ENCODE measurements around the gene GNAI3.

GNAI3 gene

GRCh38 chr1:109624201-109625010 lies 76.0 kb downstream of the GNAI3 start:
- no peak for DNase-seq (ENCODE audit: low read depth in 2 of 2)

- DNase-seq (ENCODE audit: low read depth in 2 of 2): no peak
These were observed 76.8 kb downstream of the GNAI3 start for GRCh38 chr1:109625176-109625575.

GRCh38 chr1:109625601-109626560 lies 77.5 kb downstream of the GNAI3 start:
- no peak for DNase-seq (ENCODE audit: low read depth in 2 of 2)

- no peak for DNase-seq (ENCODE audit: low read depth in 2 of 2)
These were observed 78.4 kb downstream of the GNAI3 start for GRCh38 chr1:109626682-109627408.

- no peak for DNase-seq (ENCODE audit: low read depth in 2 of 2)
These were observed 79.4 kb downstream of the GNAI3 start for GRCh38 chr1:109627692-109628399.

GRCh38 chr1:109628540-109629321 lies 80.3 kb downstream of the GNAI3 start:
- no peak for DNase-seq (ENCODE audit: low read depth in 2 of 2)

GRCh38 chr1:109629372-109630030 lies 81.1 kb downstream of the GNAI3 start:
- no peak for DNase-seq (ENCODE audit: low read depth in 2 of 2)

- no peak for DNase-seq (ENCODE audit: low read depth in 2 of 2)
These were observed 81.9 kb downstream of the GNAI3 start for GRCh38 chr1:109630081-109630897.

GRCh38 chr1:109630898-109631512 lies 82.6 kb downstream of the GNAI3 start:
- no peak for DNase-seq (ENCODE audit: low read depth in 2 of 2)

GRCh38 chr1:109631513-109632505 lies 83.4 kb downstream of the GNAI3 start:
- no peak for DNase-seq (ENCODE audit: low read depth in 2 of 2)

GRCh38 chr1:109632671-109633346 lies 84.4 kb downstream of the GNAI3 start:
- no peak for DNase-seq (ENCODE audit: low read depth in 2 of 2)

- DNase-seq (ENCODE audit: low read depth in 2 of 2): no peak
These were observed 85.9 kb downstream of the GNAI3 start for GRCh38 chr1:109634292-109634691.

- no peak for DNase-seq (ENCODE audit: low read depth in 2 of 2)
These were observed 86.6 kb downstream of the GNAI3 start for GRCh38 chr1:109634771-109635750.

GRCh38 chr1:109635862-109636200 lies 87.4 kb downstream of the GNAI3 start:
- DNase-seq (ENCODE audit: low read depth in 2 of 2): no peak

- no peak for DNase-seq (ENCODE audit: low read depth in 2 of 2)
These were observed 88.0 kb downstream of the GNAI3 start for GRCh38 chr1:109636201-109636952.
